ENCODE measurements around the gene LRRC37B.
"Not testable (repeated sequence)": the region's sequence is repeated elsewhere in the genome, so short reads cannot be mapped to it uniquely, and the experiment has no call there.

DNA sequence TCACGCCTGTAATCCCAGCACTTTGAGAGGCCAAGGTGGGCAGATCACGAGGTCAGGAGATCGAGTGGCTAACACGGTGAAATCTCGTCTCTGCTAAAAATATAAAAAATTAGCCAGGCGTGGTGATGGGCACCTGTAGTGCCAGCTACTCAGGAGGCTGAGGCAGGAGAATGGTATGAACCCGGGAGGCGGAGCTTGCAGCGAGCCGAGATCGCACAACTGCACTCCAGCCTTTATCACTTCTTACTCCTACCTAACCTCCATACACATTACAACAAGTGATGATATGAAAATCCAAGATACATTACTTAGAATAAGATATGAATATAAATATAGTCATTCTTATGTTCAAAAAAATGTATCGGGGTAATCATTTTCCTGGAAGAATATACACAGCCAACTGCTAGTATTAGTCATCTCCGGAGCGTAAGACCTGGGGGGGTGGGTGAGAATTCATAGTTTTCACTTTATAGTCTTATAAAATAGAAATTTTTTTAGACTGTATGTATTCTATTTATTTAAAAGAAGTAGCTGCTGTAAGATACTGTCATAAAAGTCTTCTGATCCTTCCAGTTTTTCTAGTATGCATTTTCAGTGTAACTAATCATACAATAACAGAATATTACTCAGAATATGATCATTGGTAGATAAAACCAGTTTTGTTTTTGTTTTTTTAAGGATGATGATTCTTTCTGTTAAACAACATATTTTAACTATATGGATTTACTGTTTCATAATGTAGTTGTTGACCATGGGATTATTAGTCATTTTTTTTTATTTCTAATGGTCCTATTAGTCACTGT, 32.7 kb upstream of the LRRC37B start:
- TF ChIP-seq ELF4 (CRISPR knock-in tag; IDR thresholded peaks at IDR 0.05; ENCODE audit: borderline replicate concordance); CREB3 (CRISPR knock-in tag; IDR thresholded peaks at IDR 0.05); KDM5A (IDR thresholded peaks at IDR 0.05; ENCODE audit: borderline replicate concordance, low read length); XRCC5 (optimal IDR thresholded peaks at IDR 0.05; ENCODE audit: low read length); ZKSCAN1 (IDR thresholded peaks at IDR 0.05; ENCODE audit: low read length); CENPBD1 (CRISPR knock-in tag; IDR thresholded peaks at IDR 0.05; ENCODE audit: borderline replicate concordance, low read depth); NR3C1 (CRISPR knock-in tag; IDR thresholded peaks at IDR 0.05): not testable (repeated sequence)
- TF ChIP-seq, protein P1, sequence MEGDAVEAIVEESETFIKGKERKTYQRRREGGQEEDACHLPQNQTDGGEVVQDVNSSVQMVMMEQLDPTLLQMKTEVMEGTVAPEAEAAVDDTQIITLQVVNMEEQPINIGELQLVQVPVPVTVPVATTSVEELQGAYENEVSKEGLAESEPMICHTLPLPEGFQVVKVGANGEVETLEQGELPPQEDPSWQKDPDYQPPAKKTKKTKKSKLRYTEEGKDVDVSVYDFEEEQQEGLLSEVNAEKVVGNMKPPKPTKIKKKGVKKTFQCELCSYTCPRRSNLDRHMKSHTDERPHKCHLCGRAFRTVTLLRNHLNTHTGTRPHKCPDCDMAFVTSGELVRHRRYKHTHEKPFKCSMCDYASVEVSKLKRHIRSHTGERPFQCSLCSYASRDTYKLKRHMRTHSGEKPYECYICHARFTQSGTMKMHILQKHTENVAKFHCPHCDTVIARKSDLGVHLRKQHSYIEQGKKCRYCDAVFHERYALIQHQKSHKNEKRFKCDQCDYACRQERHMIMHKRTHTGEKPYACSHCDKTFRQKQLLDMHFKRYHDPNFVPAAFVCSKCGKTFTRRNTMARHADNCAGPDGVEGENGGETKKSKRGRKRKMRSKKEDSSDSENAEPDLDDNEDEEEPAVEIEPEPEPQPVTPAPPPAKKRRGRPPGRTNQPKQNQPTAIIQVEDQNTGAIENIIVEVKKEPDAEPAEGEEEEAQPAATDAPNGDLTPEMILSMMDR (CRISPR knock-in tag; IDR thresholded peaks at IDR 0.05): not testable (repeated sequence)
- TF ChIP-seq, protein P2, sequence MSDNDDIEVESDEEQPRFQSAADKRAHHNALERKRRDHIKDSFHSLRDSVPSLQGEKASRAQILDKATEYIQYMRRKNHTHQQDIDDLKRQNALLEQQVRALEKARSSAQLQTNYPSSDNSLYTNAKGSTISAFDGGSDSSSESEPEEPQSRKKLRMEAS (IDR thresholded peaks at IDR 0.05): not testable (repeated sequence)
- TF ChIP-seq, protein P3, sequence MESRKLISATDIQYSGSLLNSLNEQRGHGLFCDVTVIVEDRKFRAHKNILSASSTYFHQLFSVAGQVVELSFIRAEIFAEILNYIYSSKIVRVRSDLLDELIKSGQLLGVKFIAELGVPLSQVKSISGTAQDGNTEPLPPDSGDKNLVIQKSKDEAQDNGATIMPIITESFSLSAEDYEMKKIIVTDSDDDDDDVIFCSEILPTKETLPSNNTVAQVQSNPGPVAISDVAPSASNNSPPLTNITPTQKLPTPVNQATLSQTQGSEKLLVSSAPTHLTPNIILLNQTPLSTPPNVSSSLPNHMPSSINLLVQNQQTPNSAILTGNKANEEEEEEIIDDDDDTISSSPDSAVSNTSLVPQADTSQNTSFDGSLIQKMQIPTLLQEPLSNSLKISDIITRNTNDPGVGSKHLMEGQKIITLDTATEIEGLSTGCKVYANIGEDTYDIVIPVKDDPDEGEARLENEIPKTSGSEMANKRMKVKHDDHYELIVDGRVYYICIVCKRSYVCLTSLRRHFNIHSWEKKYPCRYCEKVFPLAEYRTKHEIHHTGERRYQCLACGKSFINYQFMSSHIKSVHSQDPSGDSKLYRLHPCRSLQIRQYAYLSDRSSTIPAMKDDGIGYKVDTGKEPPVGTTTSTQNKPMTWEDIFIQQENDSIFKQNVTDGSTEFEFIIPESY (CRISPR knock-in tag; IDR thresholded peaks at IDR 0.05): not testable (repeated sequence)

Measured in HepG2 (cell line).